Neural cell (in vitro differentiated cells): ENCODE data around the gene TRIM47. TPM values are rescaled to one million over a fixed set of nuclear protein-coding genes. Genes with fewer than 3 reads are reported as not detected.

Source experiments
- H2AFZ ChIP-seq: fragments of 200-600, 300-800 bp; sonication (generic), shearing (Covaris generic); 2 replicates; pipeline ENCODE4 v1.6.0; 2014; ENCODE audit warnings: low read depth, mild to moderate bottlenecking, antibody characterized with exemption, low read length, moderate library complexity
- H3F3A ChIP-seq: fragments of 200-600 bp; shearing (Covaris generic); 2 replicates; pipeline ENCODE4 v1.6.1; 2016; ENCODE audit warnings: mild to moderate bottlenecking, moderate library complexity, mixed read lengths, antibody characterized with exemption, low read length; ENCODE audit not compliant: insufficient read depth, poor library complexity, severe bottlenecking
- H3K27ac ChIP-seq: fragments of 200-600, 300-800 bp; sonication (generic), shearing (Covaris generic); 2 replicates; pipeline ENCODE4 v1.5.1; 2014; ENCODE audit warnings: mild to moderate bottlenecking, low read length, moderate library complexity
- H3K27me3 ChIP-seq: fragments of 300-800, 200-600 bp; sonication (generic), shearing (Covaris generic); 2 replicates; pipeline ENCODE4 v1.6.0; 2014; ENCODE audit warnings: mild to moderate bottlenecking, low read depth, low read length, moderate library complexity; ENCODE audit not compliant: insufficient read depth
- H3K36me3 ChIP-seq: fragments of 300-800, 200-600 bp; sonication (generic), shearing (Covaris generic); 2 replicates; pipeline ENCODE4 v1.5.1; 2014; ENCODE audit warnings: mild to moderate bottlenecking, antibody characterized with exemption, low read length, moderate library complexity; ENCODE audit not compliant: insufficient read depth
- H3K4me2 ChIP-seq: fragments of 300-800, 200-600 bp; sonication (generic), shearing (Covaris generic); 2 replicates; pipeline ENCODE4 v1.6.0; 2014; ENCODE audit warnings: mild to moderate bottlenecking, low read length
- H3K4me3 ChIP-seq: fragments of 300-800, 200-600 bp; sonication (generic), shearing (Covaris generic); 2 replicates; pipeline ENCODE4 v1.5.1; 2014; ENCODE audit warnings: mild to moderate bottlenecking, low read length, moderate library complexity
- H3K79me2 ChIP-seq: fragments of 200-600 bp; shearing (Covaris generic); replicated peaks from 2 replicates; pipeline ENCODE4 v1.6.0; 2014; ENCODE audit warnings: mild to moderate bottlenecking, low read length, moderate library complexity; ENCODE audit not compliant: insufficient read depth
- H3K9ac ChIP-seq: fragments of 300-800, 200-600 bp; sonication (generic), shearing (Covaris generic); 2 replicates; pipeline ENCODE4 v1.6.1; 2016; ENCODE audit warnings: mild to moderate bottlenecking, low read length, mixed read lengths
- H3K9me2 ChIP-seq: fragments of 200-600 bp; shearing (Covaris generic); 2 replicates; pipeline ENCODE4 v1.6.1; 2016; ENCODE audit warnings: mild to moderate bottlenecking, low read length, mixed read lengths; ENCODE audit not compliant: insufficient read depth
- H3K9me3 ChIP-seq: fragments of 200-600, 300-800 bp; sonication (generic), shearing (Covaris generic); 2 replicates; pipeline ENCODE4 v1.6.1; 2016; ENCODE audit warnings: mild to moderate bottlenecking, mixed run types, low read length, moderate library complexity, mixed read lengths
- H4K20me1 ChIP-seq: fragments of 200-600 bp; shearing (Covaris generic); 2 replicates; pipeline ENCODE4 v1.6.1; 2016; ENCODE audit warnings: mild to moderate bottlenecking, mixed run types; ENCODE audit not compliant: insufficient read depth
- CTCF ChIP-seq: fragments of 450-650 bp; IDR thresholded peaks from 2 replicates; pipeline ENCODE4 v1.5.1; 2014; ENCODE audit warnings: antibody characterized with exemption, mild to moderate bottlenecking, moderate library complexity; ENCODE audit not compliant: poor library complexity, severe bottlenecking
- EP300 ChIP-seq: fragments of 450-650 bp; conservative IDR thresholded peaks from 2 replicates; pipeline ENCODE4 v1.6.1; 2014; ENCODE audit warnings: antibody characterized with exemption, mild to moderate bottlenecking, moderate library complexity; ENCODE audit not compliant: poor library complexity, severe bottlenecking
- EZH2 ChIP-seq: fragments of 200-600, 300-800 bp; shearing (Covaris generic), sonication (generic); IDR thresholded peaks from 2 replicates; pipeline ENCODE4 v1.6.1; 2014; ENCODE audit warnings: antibody characterized with exemption, low read length, borderline replicate concordance, mild to moderate bottlenecking; ENCODE audit not compliant: insufficient read depth, poor library complexity, severe bottlenecking
- MXI1 ChIP-seq: fragments of 450-650 bp; conservative IDR thresholded peaks from 2 replicates; pipeline ENCODE4 v1.6.1; 2014; ENCODE audit warnings: antibody characterized with exemption, mild to moderate bottlenecking; ENCODE audit not compliant: poor library complexity, severe bottlenecking
- POLR2AphosphoS5 ChIP-seq: IDR thresholded peaks from 2 replicates; pipeline ENCODE4 v1.6.1; 2012
- RAD21 ChIP-seq: fragments of 450-650 bp; conservative IDR thresholded peaks from 2 replicates; pipeline ENCODE4 v1.6.1; 2014; ENCODE audit warnings: antibody characterized with exemption, mild to moderate bottlenecking, moderate library complexity
- SMC3 ChIP-seq: fragments of 450-650 bp; conservative IDR thresholded peaks from 2 replicates; pipeline ENCODE4 v1.6.1; 2014; ENCODE audit warnings: antibody characterized with exemption, mild to moderate bottlenecking, moderate library complexity; ENCODE audit not compliant: poor library complexity
- TAF1 ChIP-seq: IDR thresholded peaks from 2 replicates; pipeline ENCODE4 v1.6.1; 2012; ENCODE audit warnings: low read depth
- polyA plus RNA-seq: library from polyadenylated mRNA; depleted of rRNA; stranded (reverse); fragments of >200 nt; gene quantifications from 2 replicates; pipeline ENCODE4 v1.2.3, GENCODE V29; 2014
- TF ChIP-seq, protein P1 (sequence below): IDR thresholded peaks from 2 replicates; pipeline ENCODE4 v1.6.1; 2012; ENCODE audit warnings: borderline replicate concordance

TRIM47 gene
- polyA plus RNA-seq, 1 donor from 2014 or later, result 0.67 TPM

- H3F3A ChIP-seq, result no peaks in the 10 kb centered on the region
- H3K9ac ChIP-seq, result no peak overlapping the region
- TF ChIP-seq CTCF, result no peak
- TF ChIP-seq EZH2, result no peak
- no peak for TF ChIP-seq EP300
- TF ChIP-seq, protein P1, sequence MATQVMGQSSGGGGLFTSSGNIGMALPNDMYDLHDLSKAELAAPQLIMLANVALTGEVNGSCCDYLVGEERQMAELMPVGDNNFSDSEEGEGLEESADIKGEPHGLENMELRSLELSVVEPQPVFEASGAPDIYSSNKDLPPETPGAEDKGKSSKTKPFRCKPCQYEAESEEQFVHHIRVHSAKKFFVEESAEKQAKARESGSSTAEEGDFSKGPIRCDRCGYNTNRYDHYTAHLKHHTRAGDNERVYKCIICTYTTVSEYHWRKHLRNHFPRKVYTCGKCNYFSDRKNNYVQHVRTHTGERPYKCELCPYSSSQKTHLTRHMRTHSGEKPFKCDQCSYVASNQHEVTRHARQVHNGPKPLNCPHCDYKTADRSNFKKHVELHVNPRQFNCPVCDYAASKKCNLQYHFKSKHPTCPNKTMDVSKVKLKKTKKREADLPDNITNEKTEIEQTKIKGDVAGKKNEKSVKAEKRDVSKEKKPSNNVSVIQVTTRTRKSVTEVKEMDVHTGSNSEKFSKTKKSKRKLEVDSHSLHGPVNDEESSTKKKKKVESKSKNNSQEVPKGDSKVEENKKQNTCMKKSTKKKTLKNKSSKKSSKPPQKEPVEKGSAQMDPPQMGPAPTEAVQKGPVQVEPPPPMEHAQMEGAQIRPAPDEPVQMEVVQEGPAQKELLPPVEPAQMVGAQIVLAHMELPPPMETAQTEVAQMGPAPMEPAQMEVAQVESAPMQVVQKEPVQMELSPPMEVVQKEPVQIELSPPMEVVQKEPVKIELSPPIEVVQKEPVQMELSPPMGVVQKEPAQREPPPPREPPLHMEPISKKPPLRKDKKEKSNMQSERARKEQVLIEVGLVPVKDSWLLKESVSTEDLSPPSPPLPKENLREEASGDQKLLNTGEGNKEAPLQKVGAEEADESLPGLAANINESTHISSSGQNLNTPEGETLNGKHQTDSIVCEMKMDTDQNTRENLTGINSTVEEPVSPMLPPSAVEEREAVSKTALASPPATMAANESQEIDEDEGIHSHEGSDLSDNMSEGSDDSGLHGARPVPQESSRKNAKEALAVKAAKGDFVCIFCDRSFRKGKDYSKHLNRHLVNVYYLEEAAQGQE, result no peak
- TF ChIP-seq RAD21, result no peak
- TF ChIP-seq MXI1, result no peak
- TF ChIP-seq POLR2AphosphoS5, result no peak
- no peak for TF ChIP-seq TAF1
- no peak for TF ChIP-seq SMC3
- H3K4me3 ChIP-seq, result no peak overlapping the region
- no peaks in the 10 kb centered on the region for H4K20me1 ChIP-seq
- no peaks in the 10 kb centered on the region for H3K79me2 ChIP-seq
- H3K27ac ChIP-seq, result no peak overlapping the region
- no peak overlapping the region for H2AFZ ChIP-seq
- H3K27me3 ChIP-seq, result no peaks in the 10 kb centered on the region
- H3K36me3 ChIP-seq, result no peaks in the 10 kb centered on the region
- H3K9me3 ChIP-seq, result no peaks in the 10 kb centered on the region
- H3K4me2 ChIP-seq, result no peak overlapping the region
- no peaks in the 10 kb centered on the region for H3K9me2 ChIP-seq
These were observed 52.5 kb downstream of the TRIM47 start for GRCh38 chr17:75825748-75826370.

- H3K4me3 ChIP-seq, result no peak overlapping the region
- no peak overlapping the region for H2AFZ ChIP-seq
- no peaks in the 10 kb centered on the region for H3K79me2 ChIP-seq
- TF ChIP-seq, protein P1, result no peak
- TF ChIP-seq MXI1, result no peak
- no peak for TF ChIP-seq EZH2
- TF ChIP-seq RAD21, result no peak
- no peak for TF ChIP-seq SMC3
- TF ChIP-seq EP300, result no peak
- no peak for TF ChIP-seq TAF1
- TF ChIP-seq CTCF, result no peak
- no peak for TF ChIP-seq POLR2AphosphoS5
- no peak overlapping the region for H3K4me2 ChIP-seq
- no peaks in the 10 kb centered on the region for H3K36me3 ChIP-seq
- no peaks in the 10 kb centered on the region for H3K27me3 ChIP-seq
- no peaks in the 10 kb centered on the region for H4K20me1 ChIP-seq
- H3K9ac ChIP-seq, result no peak overlapping the region
- H3K9me2 ChIP-seq, result no peaks in the 10 kb centered on the region
- no peaks in the 10 kb centered on the region for H3K9me3 ChIP-seq
- H3F3A ChIP-seq, result no peaks in the 10 kb centered on the region
- H3K27ac ChIP-seq, result no peak overlapping the region
These were observed 53.2 kb downstream of the TRIM47 start for GRCh38 chr17:75825149-75825552.
